DND-41 (cell line): Measurements from ENCODE around the gene LRRC55.

Experiments
- CTCF ChIP-seq: IDR thresholded peaks from 2 replicates; pipeline ENCODE4 v1.5.1; 2012; ENCODE audit warnings: borderline replicate concordance, low read length, moderate library complexity, mild to moderate bottlenecking; ENCODE audit not compliant: poor library complexity, severe bottlenecking; ENCODE audit errors: extremely low read depth
- EZH2 ChIP-seq: IDR thresholded peaks from 3 replicates; pipeline ENCODE4 v1.6.1; 2012; ENCODE audit warnings: borderline replicate concordance, low read depth, mild to moderate bottlenecking, moderate library complexity, low read length, inconsistent platforms; ENCODE audit not compliant: severe bottlenecking

- no peak for TF ChIP-seq CTCF
- no peak for TF ChIP-seq EZH2
Observed at GRCh38 chr11:57182896-57183295, 1.1 kb downstream of the LRRC55 start.
